ENCODE measurements around the gene ZNF483. TPM values are rescaled to one million over a fixed set of nuclear protein-coding genes. Genes with fewer than 3 reads are reported as not detected.
"Not testable (repeated sequence)": the region's sequence is repeated elsewhere in the genome, so short reads cannot be mapped to it uniquely, and the experiment has no call there.

Gene ZNF483
- total RNA-seq, 2 experiments from 2014 or later = 2.8 to 5.2 TPM

- not testable (repeated sequence) for H3K4me1 Mint-ChIP-seq; ATAC-seq; H3K27ac Mint-ChIP-seq; H3K4me3 Mint-ChIP-seq; H3K27me3 Mint-ChIP-seq; H3K36me3 Mint-ChIP-seq; H3K9me3 Mint-ChIP-seq (ENCODE audit: low read depth); DNase-seq
- CTCF ChIA-PET = interaction anchor here (1.0 kb wide), 1 partner anchor 112 kb away, joined by 3 read pairs; no protein-coding TSS in a partner anchor
Observed at GRCh38 chr9:111511581-111511980, 13.4 kb upstream of the ZNF483 start.

- Mint-ChIP-seq H3K4me3 (no peak overlapping the region), H3K27me3 (no peaks in the 10 kb centered on the region), H3K4me1 (no peaks in the 10 kb centered on the region), H3K36me3 (no peaks in the 10 kb centered on the region), H3K27ac (no peak overlapping the region), H3K9me3 (ENCODE audit: low read depth) (peaks cover 1% of the 10 kb centered on the region)
- ATAC-seq (no peak), DNase-seq (no peak)
- CTCF ChIA-PET = no interaction called here
Observed at GRCh38 chr9:111514967-111515366, 10.0 kb upstream of the ZNF483 start.

GRCh38 chr9:111516061-111516465 lies 8.9 kb upstream of the ZNF483 start:
- H3K9me3 Mint-ChIP-seq (ENCODE audit: low read depth) = peaks cover 4% of the 10 kb centered on the region

GRCh38 chr9:111524731-111525055 lies 286 bp upstream of the ZNF483 start:
- Mint-ChIP-seq H3K4me1 (peaks cover 28% of the 10 kb centered on the region), H3K36me3 (peaks cover 28% of the 10 kb centered on the region), H3K27ac (peak overlapping the region; percentile 38), H3K4me3 (peak overlapping the region; percentile 87), H3K9me3 (ENCODE audit: low read depth) (peaks cover 13% of the 10 kb centered on the region), H3K27me3 (peaks cover 13% of the 10 kb centered on the region)
- ATAC-seq (no peak), DNase-seq (no peak)
- CTCF ChIA-PET = interaction anchor here (0.9 to 1.3 kb wide), 3 partner anchors 8 to 42 kb away, joined by 3 to 4 read pairs (median 4); no protein-coding TSS in a partner anchor

More at GRCh38 chr9:111516061-111516465, 8.9 kb upstream of the ZNF483 start:
- Mint-ChIP-seq H3K4me3 (no peak overlapping the region), H3K4me1 (no peaks in the 10 kb centered on the region), H3K27ac (no peak overlapping the region), H3K27me3 (peaks cover 5% of the 10 kb centered on the region), H3K36me3 (no peaks in the 10 kb centered on the region)
- ATAC-seq (no peak), DNase-seq (no peak)
- CTCF ChIA-PET = interaction anchor here (1.2 kb wide), 1 partner anchor 9 kb away, joined by 4 read pairs; the partner anchor contains the start of gene ZNF483

GRCh38 chr9:111527347-111527746 lies 2.4 kb downstream of the ZNF483 start:
- ATAC-seq = peak; percentile 65

GRCh38 chr9:111529787-111530186 lies 4.8 kb downstream of the ZNF483 start:
- ATAC-seq (no peak), DNase-seq (no peak)
- H3K27me3 Mint-ChIP-seq = peaks cover 2% of the 10 kb centered on the region
- H3K27ac Mint-ChIP-seq = no peak overlapping the region
- H3K4me3 Mint-ChIP-seq = no peak overlapping the region
- peaks cover 28% of the 10 kb centered on the region for H3K4me1 Mint-ChIP-seq
- peaks cover 19% of the 10 kb centered on the region for H3K9me3 Mint-ChIP-seq (ENCODE audit: low read depth)
- CTCF ChIA-PET = interaction anchor here (1.1 to 2.4 kb wide), 2 partner anchors 45 to 68 kb away, joined by 4 to 5 read pairs; partner anchors contain the start of gene ECPAS
- peaks cover 58% of the 10 kb centered on the region for H3K36me3 Mint-ChIP-seq

More at GRCh38 chr9:111527347-111527746, 2.4 kb downstream of the ZNF483 start:
- peak; percentile 64 for DNase-seq
- Mint-ChIP-seq H3K9me3 (ENCODE audit: low read depth) (peaks cover 12% of the 10 kb centered on the region), H3K27ac (peak overlapping the region; percentile 64), H3K4me1 (peaks cover 28% of the 10 kb centered on the region), H3K36me3 (peaks cover 44% of the 10 kb centered on the region), H3K27me3 (peaks cover 9% of the 10 kb centered on the region), H3K4me3 (peak overlapping the region; percentile 18)
- CTCF ChIA-PET = interaction anchor here (2.4 kb wide), 1 partner anchor 71 kb away, joined by 5 read pairs; no protein-coding TSS in a partner anchor

- Mint-ChIP-seq H3K36me3 (peaks cover 57% of the 10 kb centered on the region), H3K9me3 (ENCODE audit: low read depth) (peaks cover 20% of the 10 kb centered on the region), H3K27me3 (no peaks in the 10 kb centered on the region), H3K27ac (no peak overlapping the region), H3K4me3 (no peak overlapping the region), H3K4me1 (peaks cover 12% of the 10 kb centered on the region)
- CTCF ChIA-PET = no interaction called here
- ATAC-seq (no peak), DNase-seq (no peak)
Observed at GRCh38 chr9:111531716-111532115, 6.7 kb downstream of the ZNF483 start.

GRCh38 chr9:111533099-111533790 lies 8.3 kb downstream of the ZNF483 start:
- CTCF ChIA-PET = no interaction called here
- ATAC-seq = no peak
- Mint-ChIP-seq H3K9me3 (ENCODE audit: low read depth) (peaks cover 22% of the 10 kb centered on the region), H3K4me1 (no peaks in the 10 kb centered on the region), H3K27me3 (no peaks in the 10 kb centered on the region), H3K4me3 (no peak overlapping the region), H3K36me3 (peaks cover 57% of the 10 kb centered on the region), H3K27ac (no peak overlapping the region)
- no peak for DNase-seq

GRCh38 chr9:111542497-111543254 lies 17.7 kb downstream of the ZNF483 start:
- Mint-ChIP-seq H3K27me3 (no peaks in the 10 kb centered on the region), H3K36me3 (peaks cover 53% of the 10 kb centered on the region), H3K4me3 (no peak overlapping the region), H3K27ac (no peak overlapping the region), H3K9me3 (ENCODE audit: low read depth) (peaks cover 55% of the 10 kb centered on the region), H3K4me1 (no peaks in the 10 kb centered on the region)
- DNase-seq = no peak
- ATAC-seq = no peak
- CTCF ChIA-PET = no interaction called here

GRCh38 chr9:111548623-111549022 lies 23.6 kb downstream of the ZNF483 start:
- H3K4me3 Mint-ChIP-seq = no peak overlapping the region
- peaks cover 49% of the 10 kb centered on the region for H3K9me3 Mint-ChIP-seq (ENCODE audit: low read depth)
- ATAC-seq = no peak
- peaks cover 37% of the 10 kb centered on the region for H3K36me3 Mint-ChIP-seq
- DNase-seq = no peak
- H3K4me1 Mint-ChIP-seq = no peaks in the 10 kb centered on the region
- H3K27ac Mint-ChIP-seq = no peak overlapping the region
- H3K27me3 Mint-ChIP-seq = no peaks in the 10 kb centered on the region
- CTCF ChIA-PET = no interaction called here

GRCh38 chr9:111555425-111555824 lies 30.4 kb downstream of the ZNF483 start:
- H3K4me3 Mint-ChIP-seq, CTCF ChIA-PET, H3K27ac Mint-ChIP-seq, H3K4me1 Mint-ChIP-seq, DNase-seq, ATAC-seq, H3K27me3 Mint-ChIP-seq: not testable (repeated sequence)
- H3K9me3 Mint-ChIP-seq (ENCODE audit: low read depth) = peaks cover 24% of the 10 kb centered on the region
- peaks cover 15% of the 10 kb centered on the region for H3K36me3 Mint-ChIP-seq

GRCh38 chr9:111559000-111559610 lies 34.1 kb downstream of the ZNF483 start:
- no peak overlapping the region for H3K4me3 Mint-ChIP-seq
- H3K9me3 Mint-ChIP-seq (ENCODE audit: low read depth) = peaks cover 18% of the 10 kb centered on the region
- CTCF ChIA-PET = interaction anchor here (0.6 kb wide), 1 partner anchor 62 kb away, joined by 3 read pairs; no protein-coding TSS in a partner anchor
- H3K4me1 Mint-ChIP-seq = no peaks in the 10 kb centered on the region
- no peaks in the 10 kb centered on the region for H3K27me3 Mint-ChIP-seq
- DNase-seq (no peak), ATAC-seq (no peak)
- H3K36me3 Mint-ChIP-seq = peaks cover 8% of the 10 kb centered on the region
- H3K27ac Mint-ChIP-seq = no peak overlapping the region

GRCh38 chr9:111561165-111561719 lies 36.3 kb downstream of the ZNF483 start:
- Mint-ChIP-seq H3K27me3 (no peaks in the 10 kb centered on the region), H3K36me3 (peaks cover 2% of the 10 kb centered on the region), H3K4me3 (no peak overlapping the region), H3K27ac (no peak overlapping the region), H3K4me1 (no peaks in the 10 kb centered on the region), H3K9me3 (ENCODE audit: low read depth) (peaks cover 16% of the 10 kb centered on the region)
- CTCF ChIA-PET = no interaction called here
- ATAC-seq (no peak), DNase-seq (no peak)
